ENCODE data around the gene ZBTB38. TPM values are rescaled to one million over a fixed set of nuclear protein-coding genes. Genes with fewer than 3 reads are reported as not detected.

The ZBTB38 gene
- total RNA-seq, 4 donors from 2014 or later: 143 to 185 (median 165) TPM

DNA sequence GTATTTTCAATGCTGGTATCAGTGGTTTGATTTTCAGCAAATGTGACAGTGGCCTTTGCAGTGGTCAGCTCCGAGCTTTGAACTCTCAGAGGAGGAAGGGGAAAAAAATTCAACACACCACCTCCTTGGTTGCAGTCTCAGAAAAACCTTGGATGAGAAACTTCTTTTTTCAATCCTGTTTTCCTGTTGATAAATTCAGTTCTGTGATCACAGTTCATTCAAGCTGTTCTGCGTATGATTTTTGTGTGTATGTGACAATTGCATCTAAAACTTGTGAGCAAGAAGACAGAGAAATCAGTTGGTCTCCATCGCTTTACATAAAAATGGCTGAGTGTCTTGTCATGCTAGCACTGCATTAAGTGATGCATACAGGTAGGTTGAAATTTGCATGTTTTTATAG lies 19.2 kb downstream of the ZBTB38 start:
- peak overlapping the region in 1 of 3 donors; percentile 93 for H3K27ac ChIP-seq
- H3K9me3 ChIP-seq: no peaks in the 10 kb centered on the region
- H3K4me3 ChIP-seq (replicated peaks in 1 of 3): no peak overlapping the region
- TF ChIP-seq, protein P1, sequence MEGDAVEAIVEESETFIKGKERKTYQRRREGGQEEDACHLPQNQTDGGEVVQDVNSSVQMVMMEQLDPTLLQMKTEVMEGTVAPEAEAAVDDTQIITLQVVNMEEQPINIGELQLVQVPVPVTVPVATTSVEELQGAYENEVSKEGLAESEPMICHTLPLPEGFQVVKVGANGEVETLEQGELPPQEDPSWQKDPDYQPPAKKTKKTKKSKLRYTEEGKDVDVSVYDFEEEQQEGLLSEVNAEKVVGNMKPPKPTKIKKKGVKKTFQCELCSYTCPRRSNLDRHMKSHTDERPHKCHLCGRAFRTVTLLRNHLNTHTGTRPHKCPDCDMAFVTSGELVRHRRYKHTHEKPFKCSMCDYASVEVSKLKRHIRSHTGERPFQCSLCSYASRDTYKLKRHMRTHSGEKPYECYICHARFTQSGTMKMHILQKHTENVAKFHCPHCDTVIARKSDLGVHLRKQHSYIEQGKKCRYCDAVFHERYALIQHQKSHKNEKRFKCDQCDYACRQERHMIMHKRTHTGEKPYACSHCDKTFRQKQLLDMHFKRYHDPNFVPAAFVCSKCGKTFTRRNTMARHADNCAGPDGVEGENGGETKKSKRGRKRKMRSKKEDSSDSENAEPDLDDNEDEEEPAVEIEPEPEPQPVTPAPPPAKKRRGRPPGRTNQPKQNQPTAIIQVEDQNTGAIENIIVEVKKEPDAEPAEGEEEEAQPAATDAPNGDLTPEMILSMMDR (IDR thresholded peaks at IDR 0.05): no peak
- TF ChIP-seq POLR2A (IDR thresholded peaks at IDR 0.05): no peak
- no peak for DNase-seq
- no peaks in the 10 kb centered on the region for H3K36me3 ChIP-seq
- H3K4me1 ChIP-seq: peaks cover 67 to 71% of the 10 kb centered on the region in 2 donors
- intact Hi-C loops (cut with DNase I): no loop called here
- no peaks in the 10 kb centered on the region for H3K27me3 ChIP-seq
- 94% methylated on average over 3 of the region's 3 CpGs for WGBS, 2 donors

GRCh38 chr3:141388395-141388794 lies 20.1 kb downstream of the ZBTB38 start:
- peaks cover 72 to 77% of the 10 kb centered on the region in 2 donors for H3K4me1 ChIP-seq
- H3K36me3 ChIP-seq: no peaks in the 10 kb centered on the region
- H3K27me3 ChIP-seq: no peaks in the 10 kb centered on the region
- intact Hi-C loops (cut with DNase I): no loop called here
- TF ChIP-seq, protein P1 (IDR thresholded peaks at IDR 0.05): no peak
- TF ChIP-seq POLR2A (IDR thresholded peaks at IDR 0.05): no peak
- H3K27ac ChIP-seq: peak overlapping the region; percentile 69 to 93 (median 80)
- 59 to 65% methylated on average over 3 of the region's 3 CpGs for WGBS, 2 donors
- peak overlapping the region in 1 of 3 donors; percentile 6 for H3K4me3 ChIP-seq (replicated peaks in 1 of 3)
- H3K9me3 ChIP-seq: no peaks in the 10 kb centered on the region
- no peak for DNase-seq

DNA sequence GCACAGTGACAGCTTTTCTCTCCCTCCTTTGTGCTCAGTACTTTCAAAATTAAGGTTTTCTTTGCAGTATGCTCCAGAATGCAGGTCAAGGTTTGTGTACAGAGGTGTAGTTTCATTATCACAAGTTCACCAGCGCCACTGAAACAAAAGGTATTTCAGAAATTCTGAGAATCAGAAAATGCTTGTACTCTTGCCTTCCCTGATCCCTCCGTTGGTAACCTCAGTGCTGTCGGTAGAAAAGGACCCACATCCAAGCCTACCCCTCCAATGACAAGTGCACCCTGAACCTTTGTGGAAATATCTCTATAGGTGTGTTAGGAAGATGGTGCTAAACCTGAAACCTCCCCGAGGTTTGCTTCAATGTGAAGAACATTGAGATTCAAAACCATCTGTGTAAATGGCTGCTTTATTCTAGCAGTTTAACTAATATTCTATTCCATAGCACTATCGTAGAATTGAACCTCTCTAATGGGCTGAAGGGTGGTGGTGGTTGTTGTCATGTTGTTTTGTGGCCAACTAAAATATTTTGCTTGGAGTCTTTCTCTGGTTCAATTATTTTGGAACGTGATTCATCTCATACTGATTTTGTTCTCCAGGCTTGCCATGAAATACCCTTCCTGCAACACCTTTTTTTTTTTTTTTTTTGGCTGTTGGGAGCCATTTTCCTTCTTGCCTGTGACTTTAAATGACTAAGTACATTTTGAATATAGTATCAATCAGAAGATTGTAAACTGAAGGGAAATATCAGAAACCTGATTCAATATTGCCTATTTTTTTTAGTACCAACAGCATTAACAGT lies 20.7 kb downstream of the ZBTB38 start:
- no peaks in the 10 kb centered on the region for H3K27me3 ChIP-seq
- 47 to 50% methylated on average over 6 of the region's 6 CpGs for WGBS, 2 donors
- intact Hi-C loops (cut with DNase I): no loop called here
- H3K36me3 ChIP-seq: no peaks in the 10 kb centered on the region
- no peak for DNase-seq
- H3K9me3 ChIP-seq: no peaks in the 10 kb centered on the region
- peak overlapping the region; percentile 69 to 93 (median 80) for H3K27ac ChIP-seq
- peaks cover 68 to 74% of the 10 kb centered on the region in 2 donors for H3K4me1 ChIP-seq
- H3K4me3 ChIP-seq (replicated peaks in 1 of 3): peak overlapping the region in 1 of 3 donors; percentile 6
- TF ChIP-seq, protein P1 (IDR thresholded peaks at IDR 0.05): no peak
- peak in 1 of 2 donors; percentile 51 for TF ChIP-seq POLR2A (IDR thresholded peaks at IDR 0.05)

DNA sequence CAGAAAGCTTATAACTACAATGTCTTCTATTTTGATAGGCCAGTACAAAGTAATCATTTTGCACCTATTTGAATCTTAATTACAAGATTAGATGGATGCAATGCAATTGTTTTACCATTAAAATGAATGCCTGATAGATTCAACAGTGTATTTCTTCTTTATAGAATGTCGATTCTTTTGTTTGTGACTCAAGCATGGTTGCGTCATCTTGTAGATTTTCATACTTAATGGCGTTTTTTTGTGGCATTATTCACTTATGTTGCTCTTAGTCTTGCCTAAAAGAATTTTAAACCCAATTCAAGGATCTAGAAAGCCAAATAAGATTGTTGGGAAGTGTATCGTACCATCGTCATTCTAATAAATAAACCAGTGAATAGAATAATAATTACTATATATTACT lies 21.4 kb downstream of the ZBTB38 start:
- no peak for DNase-seq
- Histone ChIP-seq H3K4me1 (peaks cover 61 to 67% of the 10 kb centered on the region in 2 donors), H3K36me3 (no peaks in the 10 kb centered on the region), H3K4me3 (replicated peaks in 1 of 3) (no peak overlapping the region), H3K9me3 (no peaks in the 10 kb centered on the region), H3K27ac (peak overlapping the region in 2 of 3 donors; percentile 80 to 93), H3K27me3 (no peaks in the 10 kb centered on the region)
- WGBS, 2 donors: 93 to 94% methylated on average over 5 of the region's 5 CpGs
- intact Hi-C loops (cut with DNase I): no loop called here
- TF ChIP-seq, protein P1 (IDR thresholded peaks at IDR 0.05): no peak
- TF ChIP-seq POLR2A (IDR thresholded peaks at IDR 0.05): no peak

GRCh38 chr3:141390747-141391146 lies 22.4 kb downstream of the ZBTB38 start:
- TF ChIP-seq, protein P1 (IDR thresholded peaks at IDR 0.05): no peak
- TF ChIP-seq POLR2A (IDR thresholded peaks at IDR 0.05): no peak
- peaks cover 51 to 56% of the 10 kb centered on the region in 2 donors for H3K4me1 ChIP-seq
- no peaks in the 10 kb centered on the region for H3K27me3 ChIP-seq
- H3K36me3 ChIP-seq: no peaks in the 10 kb centered on the region
- intact Hi-C loops (cut with DNase I): no loop called here
- H3K27ac ChIP-seq: peak overlapping the region; percentile 80 to 93 (median 82)
- no peak for DNase-seq
- no peaks in the 10 kb centered on the region for H3K9me3 ChIP-seq
- no peak overlapping the region for H3K4me3 ChIP-seq (replicated peaks in 1 of 3)
- WGBS, 2 donors: 83 to 90% methylated on average over 5 of the region's 5 CpGs

Data from thyroid gland (tissue), 4 donors.